SK-N-SH treated with all-trans-retinoic acid at 6 μM for 48 hours (cell line): ENCODE data around the gene FGF14.

Experiments
- ATAC-seq: fragments of 200-7000 bp; cut with Tn5 transposase; 3 replicates; pipeline ENCODE4 v1.9.1; 2020; ENCODE audit warnings: mild to moderate bottlenecking, moderate library complexity
- ARNTL ChIP-seq: fragments of 450-650 bp; formaldehyde crosslinking; IDR thresholded peaks from 2 replicates; pipeline ENCODE4 v1.5.0; 2020; ENCODE audit warnings: low read depth, mild to moderate bottlenecking, moderate library complexity, borderline replicate concordance
- BACH2 ChIP-seq: fragments of 250-450 bp; sonication (Bioruptor Pico); IDR thresholded peaks from 2 replicates; pipeline ENCODE4 v1.9.0; 2021; ENCODE audit warnings: mild to moderate bottlenecking, borderline replicate concordance
- CSDC2 ChIP-seq: fragments of 250-450 bp; sonication (Bioruptor Pico); IDR thresholded peaks from 2 replicates; pipeline ENCODE4 v1.5.0; 2020; ENCODE audit warnings: mild to moderate bottlenecking, moderate library complexity
- ESRRG ChIP-seq: fragments of 250-450 bp; sonication (Bioruptor Pico); IDR thresholded peaks from 2 replicates; pipeline ENCODE4 v1.6.1; 2021; ENCODE audit warnings: mild to moderate bottlenecking
- GLIS3 ChIP-seq: fragments of 250-450 bp; sonication (Bioruptor Pico); IDR thresholded peaks from 2 replicates; pipeline ENCODE4 v1.5.0; 2020; ENCODE audit warnings: mild to moderate bottlenecking, moderate library complexity
- ISL1 ChIP-seq: fragments of 250-450 bp; sonication (Bioruptor Pico); IDR thresholded peaks from 2 replicates; pipeline ENCODE4 v2.1.2; 2022; ENCODE audit warnings: mild to moderate bottlenecking, moderate library complexity
- POU6F1 ChIP-seq: fragments of 250-450 bp; sonication (Bioruptor Pico); IDR thresholded peaks from 2 replicates; pipeline ENCODE4 v1.8.0; 2021; ENCODE audit warnings: low read depth, mild to moderate bottlenecking, moderate library complexity, borderline replicate concordance
- PPARA ChIP-seq: fragments of 250-450 bp; sonication (Bioruptor Pico); IDR thresholded peaks from 2 replicates; pipeline ENCODE4 v1.5.0; 2020; ENCODE audit warnings: mild to moderate bottlenecking, borderline replicate concordance
- SNAI2 ChIP-seq: fragments of 250-450 bp; sonication (Bioruptor Pico); IDR thresholded peaks from 2 replicates; pipeline ENCODE4 v1.5.0; 2020; ENCODE audit warnings: mild to moderate bottlenecking, moderate library complexity
- TCF4 ChIP-seq: fragments of 250-450 bp; sonication (Bioruptor Pico); IDR thresholded peaks from 2 replicates; pipeline ENCODE4 v1.8.0; 2021; ENCODE audit warnings: mild to moderate bottlenecking, moderate library complexity, borderline replicate concordance
- TOX ChIP-seq: fragments of 250-450 bp; sonication (Bioruptor Pico); IDR thresholded peaks from 2 replicates; pipeline ENCODE4 v1.8.0; 2021; ENCODE audit warnings: mild to moderate bottlenecking, moderate library complexity, borderline replicate concordance
- ZC3H10 ChIP-seq: fragments of 250-450 bp; sonication (Bioruptor Pico); IDR thresholded peaks from 2 replicates; pipeline ENCODE4 v1.5.1; 2021; ENCODE audit warnings: mild to moderate bottlenecking, moderate library complexity
- ZFP30 ChIP-seq: fragments of 450-650 bp; formaldehyde crosslinking; IDR thresholded peaks from 2 replicates; pipeline ENCODE4 v1.5.0; 2022; ENCODE audit warnings: mild to moderate bottlenecking, moderate library complexity
- ZNF70 ChIP-seq: fragments of 450-650 bp; formaldehyde crosslinking; IDR thresholded peaks from 2 replicates; pipeline ENCODE4 v1.5.0; 2020; ENCODE audit warnings: mild to moderate bottlenecking, moderate library complexity
- TF ChIP-seq, protein P1 (sequence below): fragments of 250-450 bp; sonication (Bioruptor Pico); IDR thresholded peaks from 2 replicates; pipeline ENCODE4 v1.5.1; 2020; ENCODE audit warnings: low read depth, mild to moderate bottlenecking, moderate library complexity
- TF ChIP-seq, protein P2 (sequence below): fragments of 250-450 bp; sonication (Bioruptor Pico); IDR thresholded peaks from 2 replicates; pipeline ENCODE4 v1.5.0; 2020; ENCODE audit warnings: mild to moderate bottlenecking, moderate library complexity

FGF14 gene

GRCh38 chr13:101989798-101990350 is 412.0 kb downstream of the FGF14 start:
- TF ChIP-seq CSDC2 (CRISPR knock-in tag): peak; percentile 66; the same call in 1 of the 2 replicates
- TF ChIP-seq ESRRG (CRISPR knock-in tag): no peak
- peak; percentile 59 for TF ChIP-seq ISL1
- no peak for TF ChIP-seq BACH2 (CRISPR knock-in tag)
- TF ChIP-seq, all 23 proteins: peak for 2
- ATAC-seq: no peak

- TF ChIP-seq TOX (no peak), SNAI2 (no peak), ZC3H10 (no peak), BACH2 (CRISPR knock-in tag) (no peak)
- TF ChIP-seq, protein P1, sequence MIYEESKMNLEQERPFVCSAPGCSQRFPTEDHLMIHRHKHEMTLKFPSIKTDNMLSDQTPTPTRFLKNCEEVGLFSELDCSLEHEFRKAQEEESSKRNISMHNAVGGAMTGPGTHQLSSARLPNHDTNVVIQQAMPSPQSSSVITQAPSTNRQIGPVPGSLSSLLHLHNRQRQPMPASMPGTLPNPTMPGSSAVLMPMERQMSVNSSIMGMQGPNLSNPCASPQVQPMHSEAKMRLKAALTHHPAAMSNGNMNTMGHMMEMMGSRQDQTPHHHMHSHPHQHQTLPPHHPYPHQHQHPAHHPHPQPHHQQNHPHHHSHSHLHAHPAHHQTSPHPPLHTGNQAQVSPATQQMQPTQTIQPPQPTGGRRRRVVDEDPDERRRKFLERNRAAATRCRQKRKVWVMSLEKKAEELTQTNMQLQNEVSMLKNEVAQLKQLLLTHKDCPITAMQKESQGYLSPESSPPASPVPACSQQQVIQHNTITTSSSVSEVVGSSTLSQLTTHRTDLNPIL (CRISPR knock-in tag): no peak
- TF ChIP-seq, protein P2, sequence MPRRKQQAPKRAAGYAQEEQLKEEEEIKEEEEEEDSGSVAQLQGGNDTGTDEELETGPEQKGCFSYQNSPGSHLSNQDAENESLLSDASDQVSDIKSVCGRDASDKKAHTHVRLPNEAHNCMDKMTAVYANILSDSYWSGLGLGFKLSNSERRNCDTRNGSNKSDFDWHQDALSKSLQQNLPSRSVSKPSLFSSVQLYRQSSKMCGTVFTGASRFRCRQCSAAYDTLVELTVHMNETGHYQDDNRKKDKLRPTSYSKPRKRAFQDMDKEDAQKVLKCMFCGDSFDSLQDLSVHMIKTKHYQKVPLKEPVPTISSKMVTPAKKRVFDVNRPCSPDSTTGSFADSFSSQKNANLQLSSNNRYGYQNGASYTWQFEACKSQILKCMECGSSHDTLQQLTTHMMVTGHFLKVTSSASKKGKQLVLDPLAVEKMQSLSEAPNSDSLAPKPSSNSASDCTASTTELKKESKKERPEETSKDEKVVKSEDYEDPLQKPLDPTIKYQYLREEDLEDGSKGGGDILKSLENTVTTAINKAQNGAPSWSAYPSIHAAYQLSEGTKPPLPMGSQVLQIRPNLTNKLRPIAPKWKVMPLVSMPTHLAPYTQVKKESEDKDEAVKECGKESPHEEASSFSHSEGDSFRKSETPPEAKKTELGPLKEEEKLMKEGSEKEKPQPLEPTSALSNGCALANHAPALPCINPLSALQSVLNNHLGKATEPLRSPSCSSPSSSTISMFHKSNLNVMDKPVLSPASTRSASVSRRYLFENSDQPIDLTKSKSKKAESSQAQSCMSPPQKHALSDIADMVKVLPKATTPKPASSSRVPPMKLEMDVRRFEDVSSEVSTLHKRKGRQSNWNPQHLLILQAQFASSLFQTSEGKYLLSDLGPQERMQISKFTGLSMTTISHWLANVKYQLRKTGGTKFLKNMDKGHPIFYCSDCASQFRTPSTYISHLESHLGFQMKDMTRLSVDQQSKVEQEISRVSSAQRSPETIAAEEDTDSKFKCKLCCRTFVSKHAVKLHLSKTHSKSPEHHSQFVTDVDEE (CRISPR knock-in tag): no peak
- no peak for ATAC-seq
These were observed 413.7 kb downstream of the FGF14 start for GRCh38 chr13:101988140-101988539.

GRCh38 chr13:101986316-101986715 is 415.5 kb downstream of the FGF14 start:
- ATAC-seq: no peak
- TF ChIP-seq ZNF70 (CRISPR knock-in tag) (no peak), CSDC2 (CRISPR knock-in tag) (no peak), POU6F1 (CRISPR knock-in tag) (no peak)
- TF ChIP-seq, protein P2 (CRISPR knock-in tag): no peak

GRCh38 chr13:101985321-101985720 is 416.5 kb downstream of the FGF14 start:
- no peak for ATAC-seq
- no peak for TF ChIP-seq POU6F1 (CRISPR knock-in tag)
- TF ChIP-seq ISL1: peak; percentile 82

DNA sequence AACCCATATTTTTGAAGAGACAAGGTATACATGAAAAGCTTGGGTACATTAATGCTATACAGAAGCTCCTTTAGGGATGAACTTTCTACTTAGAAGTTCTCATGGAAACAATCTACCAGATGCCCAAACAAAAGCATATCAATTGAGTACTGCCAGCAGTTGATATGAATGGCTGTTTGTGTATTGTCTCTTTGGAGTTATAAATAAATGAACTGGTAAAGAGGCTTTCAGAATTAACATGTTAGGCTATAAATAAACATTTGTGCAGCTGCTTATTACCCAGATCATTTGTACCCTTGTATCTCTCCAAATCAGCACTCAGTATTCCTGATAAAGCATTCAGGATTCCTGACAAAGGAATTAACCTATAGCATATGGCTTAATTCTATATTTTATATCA is 418.9 kb downstream of the FGF14 start:
- no peak for ATAC-seq
- TF ChIP-seq TOX: no peak
- TF ChIP-seq ZFP30 (CRISPR knock-in tag): no peak
- no peak for TF ChIP-seq ARNTL
- TF ChIP-seq ZC3H10: no peak
- TF ChIP-seq TCF4 (CRISPR knock-in tag): no peak
- no peak for TF ChIP-seq ESRRG (CRISPR knock-in tag)
- TF ChIP-seq GLIS3 (CRISPR knock-in tag): no peak
- TF ChIP-seq, protein P2 (CRISPR knock-in tag): no peak
- no peak for TF ChIP-seq PPARA
- TF ChIP-seq, protein P1 (CRISPR knock-in tag): no peak
- no peak for TF ChIP-seq SNAI2
- TF ChIP-seq CSDC2 (CRISPR knock-in tag): no peak
- TF ChIP-seq BACH2 (CRISPR knock-in tag): no peak
